Stimulated activated CD4-positive, alpha-beta T cell treated with anti-CD3 and anti-CD28 coated beads, Interleukin-4, amount 100 ng/mL, for 4 hours (primary cell): ENCODE data around the gene CETN2.
"Not testable (repeated sequence)": the region's sequence is repeated elsewhere in the genome, so short reads cannot be mapped to it uniquely, and the experiment has no call there.

Experiments used
- DNase-seq, 2 experiments: peaks; one replicate each; pipeline ENCODE4 v3.0.0-alpha.2; 2020

The CETN2 gene

GRCh38 chrX:152830312-152831305, at the start of gene CETN2, which contains the start of gene NSDHL:
TSS of gene CETN2 (minus strand) at chrX:152830757. CDS start at chrX:152830710, 47 bp downstream.
TSS of gene NSDHL (plus strand) at chrX:152831063. CDS start at chrX:152846325, 15,262 bp downstream.
- DNase-seq = peak; percentile 89 to 93

GRCh38 chrX:152878976-152879755, 48.6 kb upstream of the CETN2 start:
- no peak for DNase-seq

GRCh38 chrX:152876931-152877840, 46.6 kb upstream of the CETN2 start:
- no peak for DNase-seq

GRCh38 chrX:152873361-152873760, 42.8 kb upstream of the CETN2 start:
- no peak for DNase-seq

GRCh38 chrX:152872522-152872921, 42.0 kb upstream of the CETN2 start:
- no peak for DNase-seq

- no peak for DNase-seq
Observed at GRCh38 chrX:152871260-152871659, 40.7 kb upstream of the CETN2 start.

GRCh38 chrX:152869972-152870371, 39.4 kb upstream of the CETN2 start:
- DNase-seq = no peak

- no peak for DNase-seq
Observed at GRCh38 chrX:152866386-152866785, 35.8 kb upstream of the CETN2 start.

GRCh38 chrX:152865232-152865920, 34.8 kb upstream of the CETN2 start:
- no peak for DNase-seq

GRCh38 chrX:152861826-152862225, 31.3 kb upstream of the CETN2 start:
- no peak for DNase-seq

GRCh38 chrX:152861116-152861515, 30.6 kb upstream of the CETN2 start:
- DNase-seq = no peak

- no peak for DNase-seq
Observed at GRCh38 chrX:152853986-152854385, 23.4 kb upstream of the CETN2 start.

GRCh38 chrX:152850465-152850864, 19.9 kb upstream of the CETN2 start:
- no peak for DNase-seq

- DNase-seq = no peak
Observed at GRCh38 chrX:152847281-152847680, 16.7 kb upstream of the CETN2 start.

- DNase-seq = no peak
Observed at GRCh38 chrX:152845618-152846240, 15.2 kb upstream of the CETN2 start.

GRCh38 chrX:152844256-152844655, 13.7 kb upstream of the CETN2 start:
- DNase-seq = no peak

GRCh38 chrX:152843852-152844251, 13.3 kb upstream of the CETN2 start:
- DNase-seq = no peak

GRCh38 chrX:152842772-152843338, 12.3 kb upstream of the CETN2 start:
- no peak for DNase-seq

GRCh38 chrX:152835470-152835869, 4.9 kb upstream of the CETN2 start:
- not testable (repeated sequence) for DNase-seq

GRCh38 chrX:152833378-152833777, 2.8 kb upstream of the CETN2 start:
- DNase-seq = no peak

GRCh38 chrX:152832520-152832919, 2.0 kb upstream of the CETN2 start:
- no peak for DNase-seq
